Right cardiac atrium (tissue), 5 donors: Measurements from ENCODE around the gene TACC2. TPM values are rescaled to one million over a fixed set of nuclear protein-coding genes. Genes with fewer than 3 reads are reported as not detected.
A peak's percentile ranks its signal among the peaks of the same experiment; 100 is the strongest.

Source experiments
- ATAC-seq, 2 donors: fragments of 200-7000 bp; cut with Tn5 transposase; one replicate each; pipeline versions ENCODE4 v1.8.0 to v1.9.1; 2020; ENCODE audit warnings: moderate library complexity in 2 of 2, mild to moderate bottlenecking in 1 of 2
- DNase-seq, 3 donors: peaks; one replicate each; pipeline ENCODE4 v3.0.0-alpha.2; 2020
- H3K27ac ChIP-seq: one replicate; pipeline ENCODE4 v1.5.1; 2013; ENCODE audit warnings: mild to moderate bottlenecking, low read length, control low read depth, moderate library complexity
- H3K27me3 ChIP-seq: one replicate; pipeline ENCODE4 v1.6.1; 2013; ENCODE audit not compliant: control insufficient read depth, insufficient read depth
- H3K4me1 ChIP-seq: one replicate; pipeline ENCODE4 v1.6.1; 2013; ENCODE audit warnings: low read length; ENCODE audit not compliant: control insufficient read depth, insufficient read depth
- H3K4me3 ChIP-seq: one replicate; pipeline ENCODE4 v1.5.1; 2013; ENCODE audit warnings: low read length, control low read depth
- H3K9me3 ChIP-seq: one replicate; pipeline ENCODE4 v1.6.1; 2013; ENCODE audit warnings: low read length; ENCODE audit not compliant: control insufficient read depth
- WGBS: extraction: QIAGEN DNeasy Blood & Tissue Kit; methylation state at CpG from one replicate; pipeline ENCODE4 v1.1.7; 2013; 5-methylcytosine and 5-hydroxymethylcytosine counted together
- intact Hi-C, 4 donors: fragments of 100-400 bp; cut with DNase I; formaldehyde crosslinking; loops; one replicate each; pipeline versions ENCODE4 v1.11.0 to v1.14.0; 2022 to 2023
- polyA plus RNA-seq: library from polyadenylated mRNA; stranded (reverse); fragments of 200-250 nt; gene quantifications from one replicate; pipeline ENCODE4 v1.2.3, GENCODE V29; 2013
- total RNA-seq, 4 donors: library from RNA; stranded (reverse); fragmentation: NEBNext Ultra II Directional; extraction: Animal tissue kit (Norgen Biotek cat#: 25700); gene quantifications; one replicate each; pipeline ENCODE4 v1.2.1, GENCODE V29; 2021
- donor health status: healthy with polysubstance abuse.
- donor health status: DM: no; HTN: yes; CAD: no.
- donor health status: DM: no; HTN: no; CAD: no.
- donor health status: DM: no; HTN: yes; CAD: no; lungs with severe emphysema.
- donor health status: DM: yes; HTN: yes; CAD: no.

Gene TACC2
- total and polyA plus RNA-seq, 5 donors: 234 to 370 (median 298) TPM

- peak overlapping the region; percentile 46 for H3K27ac ChIP-seq
- peak; percentile 69 to 83 for ATAC-seq
- no peaks in the 10 kb centered on the region for H3K27me3 ChIP-seq
- H3K4me3 ChIP-seq: no peak overlapping the region
- peaks cover 8% of the 10 kb centered on the region for H3K4me1 ChIP-seq
- H3K9me3 ChIP-seq: no peaks in the 10 kb centered on the region
- intact Hi-C loops: no loop called here
- DNase-seq: peak in 1 of 3 donors; percentile 65
- WGBS: 60% methylated on average over 7 of the region's 7 CpGs
Measured at GRCh38 chr10:122173337-122173736, 184.4 kb downstream of the TACC2 start.

- DNase-seq (no peak), ATAC-seq (peak; percentile 9 to 32)
- intact Hi-C loops: no loop called here
- H3K27me3 ChIP-seq: no peaks in the 10 kb centered on the region
- no peaks in the 10 kb centered on the region for H3K9me3 ChIP-seq
- peaks cover 8% of the 10 kb centered on the region for H3K4me1 ChIP-seq
- 85% methylated on average over 8 of the region's 8 CpGs for WGBS
- peak overlapping the region; percentile 44 for H3K27ac ChIP-seq
- H3K4me3 ChIP-seq: no peak overlapping the region
Measured at GRCh38 chr10:122173766-122174435, 184.9 kb downstream of the TACC2 start.

DNA sequence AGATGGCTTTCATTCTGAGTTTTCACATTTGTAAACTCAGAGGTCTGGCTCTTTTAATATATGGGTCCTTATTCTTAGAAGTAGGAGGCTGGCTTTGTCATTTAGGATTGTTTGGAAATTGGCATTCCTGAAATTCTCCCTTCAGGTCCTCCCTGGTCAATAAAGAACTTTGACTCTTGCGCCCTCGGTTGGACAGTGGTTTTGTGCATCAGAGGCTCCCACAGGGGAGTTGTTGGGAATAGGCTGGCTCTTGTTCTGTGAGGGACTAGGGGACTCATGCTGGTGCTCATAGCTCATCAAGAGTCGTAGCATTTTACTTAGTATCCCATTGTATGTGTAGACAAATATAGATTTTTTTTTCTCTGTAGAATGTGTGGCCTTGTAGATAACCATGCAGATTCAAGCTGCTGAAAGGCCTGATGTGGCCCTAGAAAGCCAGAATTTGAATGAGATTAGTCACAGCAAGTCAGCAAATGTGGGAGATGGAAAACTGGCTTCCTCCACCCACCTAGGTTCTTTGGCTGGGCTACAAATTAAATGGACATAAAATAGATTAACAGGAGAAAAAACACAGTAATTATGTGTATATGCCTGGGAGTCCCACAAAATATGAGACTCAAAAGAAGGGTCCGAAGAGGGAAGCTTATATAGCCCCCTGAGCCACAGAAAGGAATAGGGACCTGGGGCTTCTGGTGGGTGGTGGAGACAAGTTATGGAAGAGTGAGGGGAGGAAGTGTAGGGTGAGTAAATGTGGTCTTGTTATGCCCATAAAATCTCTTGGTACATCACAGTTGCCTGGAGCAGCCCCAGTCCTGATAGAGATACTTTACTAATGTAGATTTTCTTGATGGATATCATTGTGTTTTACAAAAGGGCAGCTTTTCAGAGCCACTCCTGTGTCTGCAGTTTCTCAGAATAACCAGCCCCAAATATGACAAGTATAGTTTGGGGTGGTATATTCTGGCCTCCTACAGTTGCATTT, 187.6 kb downstream of the TACC2 start:
- 70% methylated on average over 4 of the region's 4 CpGs for WGBS
- Histone ChIP-seq H3K9me3 (no peaks in the 10 kb centered on the region), H3K4me1 (peaks cover 8% of the 10 kb centered on the region), H3K27ac (no peak overlapping the region), H3K4me3 (no peak overlapping the region), H3K27me3 (no peaks in the 10 kb centered on the region)
- DNase-seq (no peak), ATAC-seq (no peak)
- intact Hi-C loops: no loop called here

GRCh38 chr10:122178655-122179054, 189.7 kb downstream of the TACC2 start:
- DNase-seq (no peak), ATAC-seq (no peak)
- H3K9me3 ChIP-seq: no peaks in the 10 kb centered on the region
- intact Hi-C loops: no loop called here
- peaks cover 12% of the 10 kb centered on the region for H3K4me1 ChIP-seq
- H3K27ac ChIP-seq: no peak overlapping the region
- no peak overlapping the region for H3K4me3 ChIP-seq
- 93% methylated on average over 3 of the region's 3 CpGs for WGBS
- no peaks in the 10 kb centered on the region for H3K27me3 ChIP-seq

DNA sequence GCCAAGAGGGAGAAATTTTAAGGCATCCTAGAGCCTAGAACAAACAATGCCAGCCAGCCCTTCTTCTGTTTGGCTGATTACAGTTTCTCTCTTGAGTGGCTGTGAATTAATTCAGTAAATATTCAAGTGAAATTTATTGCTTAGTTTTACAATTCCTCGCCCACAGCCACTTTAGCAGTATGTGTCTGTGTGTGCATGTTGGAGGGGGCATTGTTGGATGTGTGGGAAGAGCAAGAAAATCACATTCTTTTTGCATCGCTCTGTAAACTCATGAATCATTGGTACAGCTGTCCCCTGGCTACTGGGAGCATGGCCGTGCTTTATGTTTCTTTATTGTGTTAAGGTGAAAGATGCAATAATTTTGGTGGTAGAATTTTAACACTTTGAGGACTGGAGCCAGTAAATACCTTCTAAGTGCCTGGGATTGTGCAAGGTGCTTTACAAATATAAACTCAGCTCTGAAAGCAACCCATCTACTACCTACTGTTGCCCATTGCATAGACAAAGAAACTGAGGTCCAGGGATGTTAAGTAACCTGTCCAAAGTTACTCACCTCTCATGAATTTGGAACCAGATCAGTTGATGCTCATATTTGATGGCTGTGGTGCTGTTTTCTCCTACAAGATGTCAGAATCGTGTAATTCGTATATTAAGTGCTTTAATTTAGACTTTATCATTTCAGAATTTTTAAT, 192.2 kb downstream of the TACC2 start:
- ATAC-seq (no peak), DNase-seq (no peak)
- WGBS: 75% methylated on average over 5 of the region's 5 CpGs
- Histone ChIP-seq H3K27ac (no peak overlapping the region), H3K4me3 (no peak overlapping the region), H3K9me3 (no peaks in the 10 kb centered on the region), H3K27me3 (no peaks in the 10 kb centered on the region), H3K4me1 (peaks cover 7% of the 10 kb centered on the region)
- intact Hi-C loops: no loop called here

GRCh38 chr10:122181876-122182275, 192.9 kb downstream of the TACC2 start:
- ATAC-seq: no peak
- Histone ChIP-seq H3K27me3 (no peaks in the 10 kb centered on the region), H3K4me1 (peaks cover 8% of the 10 kb centered on the region), H3K27ac (no peak overlapping the region), H3K4me3 (no peak overlapping the region), H3K9me3 (no peaks in the 10 kb centered on the region)
- no peak for DNase-seq
- WGBS: 37% methylated on average over 4 of the region's 4 CpGs
- intact Hi-C loops: no loop called here

GRCh38 chr10:122182308-122182707, 193.3 kb downstream of the TACC2 start:
- intact Hi-C loops: no loop called here
- H3K4me1 ChIP-seq: peaks cover 12% of the 10 kb centered on the region
- no peak overlapping the region for H3K4me3 ChIP-seq
- 57% methylated on average over 6 of the region's 6 CpGs for WGBS
- H3K27me3 ChIP-seq: no peaks in the 10 kb centered on the region
- ATAC-seq (no peak), DNase-seq (no peak)
- no peak overlapping the region for H3K27ac ChIP-seq
- H3K9me3 ChIP-seq: no peaks in the 10 kb centered on the region

- Histone ChIP-seq H3K4me3 (no peak overlapping the region), H3K9me3 (no peaks in the 10 kb centered on the region), H3K27me3 (no peaks in the 10 kb centered on the region), H3K4me1 (peaks cover 20% of the 10 kb centered on the region), H3K27ac (no peak overlapping the region)
- ATAC-seq (no peak), DNase-seq (no peak)
- 51% methylated on average over 6 of the region's 6 CpGs for WGBS
- intact Hi-C loops: no loop called here
Measured at GRCh38 chr10:122184254-122184653, 195.3 kb downstream of the TACC2 start.

GRCh38 chr10:122185643-122186042, 196.7 kb downstream of the TACC2 start:
- WGBS: 97% methylated on average over 4 of the region's 4 CpGs
- peaks cover 20% of the 10 kb centered on the region for H3K4me1 ChIP-seq
- no peak overlapping the region for H3K27ac ChIP-seq
- H3K27me3 ChIP-seq: no peaks in the 10 kb centered on the region
- intact Hi-C loops: no loop called here
- no peak overlapping the region for H3K4me3 ChIP-seq
- DNase-seq: no peak
- ATAC-seq: no peak
- H3K9me3 ChIP-seq: no peaks in the 10 kb centered on the region

GRCh38 chr10:122186816-122187810, 198.2 kb downstream of the TACC2 start:
- Histone ChIP-seq H3K4me3 (no peak overlapping the region), H3K9me3 (no peaks in the 10 kb centered on the region), H3K27me3 (no peaks in the 10 kb centered on the region), H3K4me1 (peaks cover 20% of the 10 kb centered on the region), H3K27ac (peak overlapping the region; percentile 48)
- WGBS: 64% methylated on average over 19 of the region's 19 CpGs
- DNase-seq (no peak), ATAC-seq (peak in 1 of 2 donors; percentile 17)
- intact Hi-C loops: no loop called here
